Measurements from ENCODE around the gene STAT3.
A peak's percentile ranks its signal among the peaks of the same experiment; 100 is the strongest.
"Not testable (repeated sequence)": the region's sequence is repeated elsewhere in the genome, so short reads cannot be mapped to it uniquely, and the experiment has no call there.

Gene STAT3

GRCh38 chr17:42299913-42300312 is 88.3 kb downstream of the STAT3 start:
- not testable (repeated sequence) for DNase-seq (ENCODE audit: low read depth in 2 of 2)

- DNase-seq (ENCODE audit: low read depth in 2 of 2), result not testable (repeated sequence)
These were observed 88.9 kb downstream of the STAT3 start for GRCh38 chr17:42299361-42299760.

- not testable (repeated sequence) for DNase-seq (ENCODE audit: low read depth in 2 of 2)
These were observed 90.5 kb downstream of the STAT3 start for GRCh38 chr17:42297775-42298174.

GRCh38 chr17:42296012-42296411 is 92.2 kb downstream of the STAT3 start:
- DNase-seq (ENCODE audit: low read depth in 2 of 2), result no peak

- no peak for DNase-seq (ENCODE audit: low read depth in 2 of 2)
These were observed 93.5 kb downstream of the STAT3 start for GRCh38 chr17:42294469-42295398.

GRCh38 chr17:42291129-42291528 is 97.1 kb downstream of the STAT3 start:
- DNase-seq (ENCODE audit: low read depth in 2 of 2), result no peak

- no peak for DNase-seq (ENCODE audit: low read depth in 2 of 2)
These were observed 97.7 kb downstream of the STAT3 start for GRCh38 chr17:42290577-42290976.

- DNase-seq (ENCODE audit: low read depth in 2 of 2), result peak; percentile 80 to 84
These were observed 98.5 kb downstream of the STAT3 start for GRCh38 chr17:42289611-42290181.

- peak; percentile 54 to 63 for DNase-seq (ENCODE audit: low read depth in 2 of 2)
These were observed 99.2 kb downstream of the STAT3 start for GRCh38 chr17:42288803-42289610.

- DNase-seq (ENCODE audit: low read depth in 2 of 2), result peak; percentile 48 to 73
These were observed 100.1 kb downstream of the STAT3 start, which contains the start of gene STAT5A for GRCh38 chr17:42287977-42288802. Gene STAT5A (plus strand): TSS chr17:42288498. CDS start chr17:42289412, 914 bp downstream.

- DNase-seq (ENCODE audit: low read depth in 2 of 2), result peak in 1 of 2 donors; percentile 47
These were observed 100.8 kb downstream of the STAT3 start for GRCh38 chr17:42287305-42287976.

- no peak for DNase-seq (ENCODE audit: low read depth in 2 of 2)
These were observed 101.6 kb downstream of the STAT3 start for GRCh38 chr17:42286411-42287221.

- DNase-seq (ENCODE audit: low read depth in 2 of 2), result no peak
These were observed 102.7 kb downstream of the STAT3 start for GRCh38 chr17:42285346-42286050.

- no peak for DNase-seq (ENCODE audit: low read depth in 2 of 2)
These were observed 103.7 kb downstream of the STAT3 start for GRCh38 chr17:42284566-42284965.

GRCh38 chr17:42284024-42284369 is 104.2 kb downstream of the STAT3 start:
- DNase-seq (ENCODE audit: low read depth in 2 of 2), result no peak

GRCh38 chr17:42283241-42284023 is 104.8 kb downstream of the STAT3 start:
- DNase-seq (ENCODE audit: low read depth in 2 of 2), result no peak

- DNase-seq (ENCODE audit: low read depth in 2 of 2), result no peak
These were observed 105.7 kb downstream of the STAT3 start for GRCh38 chr17:42282478-42283080.

GRCh38 chr17:42281571-42282096 is 106.6 kb downstream of the STAT3 start:
- no peak for DNase-seq (ENCODE audit: low read depth in 2 of 2)

All from stimulated activated CD8-positive, alpha-beta memory T cell treated with anti-CD3 and anti-CD28 coated beads, Interleukin-7, amount 100 ng/mL, for 4 hours (primary cell).